HepG2 (cell line): ENCODE measurements around the gene SELENOM. TPM values are rescaled to one million over a fixed set of nuclear protein-coding genes. Genes with fewer than 3 reads are reported as not detected.

ENCODE experiments used
- ATAC-seq: fragments of 200-7000 bp; cut with Tn5 transposase; 3 replicates; pipeline ENCODE4 v1.9.1; 2020; ENCODE audit warnings: mild to moderate bottlenecking, moderate library complexity
- BruUV-seq: library from RNA; stranded (reverse); fragments of 400-500 nt; replicated peaks from 2 replicates; lab custom pipeline; 2021; lab: Mats Ljungman, UMichigan
- CTCF ChIA-PET: fragments of 300-600 bp; formaldehyde crosslinking; extraction: SDS; loops from one replicate; lab custom pipeline; 2021; ENCODE audit warnings: low total read pairs, inconsistent platforms, low intra/inter-chr PET ratio; lab: Yijun Ruan, JAX
- POLR2A ChIA-PET: fragments of 350-600 bp; sonication (Branson Sonifier 250); formaldehyde crosslinking; loops from one replicate; lab custom pipeline; 2020; ENCODE audit warnings: antibody characterized with exemption, inconsistent platforms; lab: Yijun Ruan, JAX
- DNase-seq: peaks from one replicate; pipeline ENCODE4 v3.0.0-alpha.2; 2015; ENCODE audit warnings: low spot score
- FAIRE-seq: peaks from 3 replicates; lab custom pipeline; 2011; peaks lifted over from hg19 to GRCh38; lab: Jason Lieb, UNC
- H2AFZ ChIP-seq: one replicate; pipeline ENCODE4 v1.6.1; 2011; ENCODE audit warnings: low read length, inconsistent platforms
- H3K27ac ChIP-seq: fragments of 300-600 bp; 3 replicates; pipeline ENCODE4 v1.8.0; 2011; ENCODE audit warnings: mixed run types, mild to moderate bottlenecking, mixed read lengths, low read length, inconsistent platforms; ENCODE audit not compliant: insufficient read depth; ENCODE audit errors: extremely low read length
- H3K27me3 ChIP-seq, 2 experiments: fragments of 200-600 bp in 1 of 2; 2 replicates in 1 of 2; 3 replicates in 1 of 2; pipeline versions ENCODE4 v1.6.0 to v1.8.0; 2011; ENCODE audit warnings: low read length in 2 of 2, mild to moderate bottlenecking in 2 of 2, moderate library complexity in 2 of 2, inconsistent platforms in 1 of 2; ENCODE audit not compliant: insufficient read depth in 2 of 2, control insufficient read depth in 1 of 2
- H3K36me3 ChIP-seq, 2 experiments: fragments of 200-600 bp in 1 of 2; replicated peaks in 1 of 2; 2 replicates in 1 of 2; 3 replicates in 1 of 2; pipeline versions ENCODE4 v1.5.1 to v1.8.0; 2011; ENCODE audit warnings: low read length in 2 of 2, inconsistent platforms in 1 of 2; ENCODE audit not compliant: insufficient read depth in 2 of 2, control insufficient read depth in 1 of 2
- H3K4me1 ChIP-seq: 2 replicates; pipeline ENCODE4 v1.5.1; 2012; ENCODE audit warnings: low read length, inconsistent platforms; ENCODE audit not compliant: insufficient read depth
- H3K4me2 ChIP-seq: 2 replicates; pipeline ENCODE4 v1.6.0; 2011; ENCODE audit warnings: low read depth, low read length, inconsistent platforms
- H3K4me3 ChIP-seq, 3 experiments: fragments of 200-600 bp in 1 of 3; sonication (generic), shearing (Covaris generic) in 1 of 3; replicated peaks in 1 of 3; 2 replicates each; pipeline ENCODE4 v1.5.1; 2011 to 2016; ENCODE audit warnings: low read length in 3 of 3, inconsistent platforms in 2 of 3, low read depth in 2 of 3, mild to moderate bottlenecking in 2 of 3, control low read depth in 1 of 3, mixed read lengths in 1 of 3; ENCODE audit not compliant: insufficient read depth in 1 of 3
- H3K79me2 ChIP-seq: one replicate; pipeline ENCODE4 v1.6.1; 2011; ENCODE audit warnings: low read length, inconsistent platforms; ENCODE audit not compliant: insufficient read depth
- H3K9ac ChIP-seq: 2 replicates; pipeline ENCODE4 v1.6.0; 2011; ENCODE audit warnings: mild to moderate bottlenecking, low read depth, low read length, inconsistent platforms; ENCODE audit not compliant: insufficient read depth
- H3K9me3 ChIP-seq: 2 replicates; pipeline ENCODE4 v1.5.1; 2012; ENCODE audit warnings: mild to moderate bottlenecking, low read length
- H4K20me1 ChIP-seq: 2 replicates; pipeline ENCODE4 v1.6.0; 2011; ENCODE audit warnings: inconsistent platforms, mild to moderate bottlenecking, low read length, moderate library complexity; ENCODE audit not compliant: insufficient read depth
- GATA4 ChIP-seq: sonication (generic); IDR thresholded peaks from 2 replicates; pipeline ENCODE4 v1.6.1; 2016; ENCODE audit warnings: antibody characterized with exemption, low read depth, borderline replicate concordance
- MAFG ChIP-seq: sonication (generic); formaldehyde crosslinking; IDR thresholded peaks from 2 replicates; pipeline ENCODE4 v1.5.1; 2020; ENCODE audit warnings: mild to moderate bottlenecking, missing genetic modification reagents
- SP140L ChIP-seq: sonication (generic); formaldehyde crosslinking; IDR thresholded peaks from 2 replicates; pipeline ENCODE4 v1.4.0; 2020; ENCODE audit warnings: missing genetic modification reagents, borderline replicate concordance
- ZFX ChIP-seq: sonication (generic); formaldehyde crosslinking; IDR thresholded peaks from 2 replicates; pipeline ENCODE4 v1.4.0; 2020; ENCODE audit warnings: mild to moderate bottlenecking, low read depth, missing genetic modification reagents, moderate library complexity
- ZNF234 ChIP-seq: sonication (generic); formaldehyde crosslinking; conservative IDR thresholded peaks from 2 replicates; pipeline ENCODE4 v1.5.1; 2020; ENCODE audit warnings: mild to moderate bottlenecking, missing genetic modification reagents
- ZNF253 ChIP-seq: sonication (generic); formaldehyde crosslinking; IDR thresholded peaks from 2 replicates; pipeline ENCODE4 v1.8.0; 2022; ENCODE audit warnings: mild to moderate bottlenecking, missing genetic modification reagents, borderline replicate concordance
- ZNF256 ChIP-seq: sonication (generic); formaldehyde crosslinking; conservative IDR thresholded peaks from 2 replicates; pipeline ENCODE4 v1.4.0; 2020; ENCODE audit warnings: missing genetic modification reagents
- ZNF329 ChIP-seq: sonication (generic); formaldehyde crosslinking; IDR thresholded peaks from 2 replicates; pipeline ENCODE4 v1.9.0; 2021; ENCODE audit warnings: low read depth, mild to moderate bottlenecking, missing genetic modification reagents
- ZNF335 ChIP-seq: sonication (generic); formaldehyde crosslinking; IDR thresholded peaks from 2 replicates; pipeline ENCODE4 v1.4.0; 2020; ENCODE audit warnings: missing genetic modification reagents
- ZNF747 ChIP-seq: sonication (generic); formaldehyde crosslinking; IDR thresholded peaks from 2 replicates; pipeline ENCODE4 v1.8.1; 2023; ENCODE audit warnings: missing genetic modification reagents, mild to moderate bottlenecking, borderline replicate concordance
- WGBS: methylation state at CpG from one replicate; pipeline ENCODE4 v1.1.6; 2017; ENCODE audit warnings: low lambda C conversion rate; 5-methylcytosine and 5-hydroxymethylcytosine counted together
- in situ Hi-C: cut with HindIII; loops from 2 replicates; pipeline ENCODE4 v1.10.0; 2017; ENCODE audit warnings: low pct_unique_long_range_greater_than_20kb; ENCODE audit not compliant: extremely low pct_ligation_motif_present
- intact Hi-C: fragments of 100-400 bp; cut with micrococcal nuclease; formaldehyde crosslinking; loops from one replicate; pipeline ENCODE4 v1.10.0; 2022; ENCODE audit not compliant: unreplicated experiment
- polyA plus RNA-seq, 8 experiments: library from polyadenylated mRNA; depleted of rRNA in 3 of 8; stranded (reverse) in 7 of 8; unstranded in 1 of 8; fragments of >200 nt; fragmentation: Illumina TruSeq in 4 of 8; extraction: Trizol in 4 of 8; gene quantifications; 2 replicates each; pipeline versions ENCODE4 v1.2.1 to v1.2.3, GENCODE V29; 2011 to 2016; ENCODE audit warnings: low read depth in 4 of 8, missing spikeins in 1 of 8, mixed read lengths in 1 of 8; ENCODE audit not compliant: insufficient read depth in 1 of 8
- total RNA-seq, 5 experiments: library from RNA; depleted of rRNA; stranded (reverse); fragments of >200 nt; fragmentation: Illumina TruSeq; extraction: Trizol; gene quantifications; 2 replicates each; pipeline ENCODE4 v1.2.3, GENCODE V29; 2016; ENCODE audit warnings: low read depth in 1 of 5
- TF ChIP-seq, protein P1 (sequence below): IDR thresholded peaks from 2 replicates; pipeline ENCODE4 v1.6.1; 2016; ENCODE audit warnings: missing biosample characterization, missing genetic modification reagents, low read depth
- TF ChIP-seq, protein P2 (sequence below): sonication (generic); formaldehyde crosslinking; IDR thresholded peaks from 2 replicates; pipeline ENCODE4 v1.8.0; 2022; ENCODE audit warnings: low read depth, missing genetic modification reagents
- TF ChIP-seq, protein P3 (sequence below): sonication (generic); formaldehyde crosslinking; IDR thresholded peaks from 2 replicates; pipeline ENCODE4 v1.8.0; 2022; ENCODE audit warnings: missing genetic modification reagents, mild to moderate bottlenecking, borderline replicate concordance
- TF ChIP-seq, protein P4 (sequence below): sonication (generic); formaldehyde crosslinking; IDR thresholded peaks from 2 replicates; pipeline ENCODE4 v1.5.0; 2020; ENCODE audit warnings: missing genetic modification reagents

Gene SELENOM
- total and polyA plus RNA-seq, 2 of the 13 experiments (the other 11 are each of a cell fraction or from before 2014, with no cell fraction given): 4.1 to 4.3 TPM

DNA sequence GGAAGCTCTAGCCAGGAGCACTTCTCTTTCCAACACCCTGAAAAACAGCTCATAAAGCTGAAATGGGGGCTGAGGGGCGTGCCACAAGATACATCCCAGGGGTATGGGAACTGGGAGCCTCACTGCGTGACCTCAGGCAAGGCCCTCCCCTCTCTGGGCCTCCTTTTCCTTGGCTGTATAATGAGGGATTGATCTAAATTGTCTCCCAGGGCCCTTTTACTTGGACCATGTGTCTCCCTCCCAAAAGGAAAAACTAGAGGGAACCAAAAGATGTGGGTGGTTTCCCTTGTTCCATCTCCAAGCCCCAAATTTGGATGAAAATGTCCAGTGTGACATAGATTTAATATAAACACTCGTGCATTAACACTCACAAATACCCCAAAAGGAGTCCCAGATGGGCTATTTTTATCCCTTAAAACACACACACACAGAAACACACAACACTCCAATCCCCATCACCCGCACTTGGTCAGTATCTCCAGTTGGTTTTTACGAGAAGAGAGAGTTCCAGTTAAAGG is 52.2 kb downstream of the SELENOM start:
- no peaks in the 10 kb centered on the region for H3K27me3 ChIP-seq
- TSS peak; percentile 100 for BruUV-seq
- intact Hi-C loops: loop anchor here (5.0 kb wide), 1 partner anchor 88 kb away; the partner anchor contains the start of genes MORC2 and TUG1
- no peak for TF ChIP-seq ZFX (CRISPR knock-in tag)
- no peak for TF ChIP-seq MAFG (CRISPR knock-in tag)
- TF ChIP-seq SP140L (CRISPR knock-in tag): no peak
- no peak for TF ChIP-seq ZNF234 (CRISPR knock-in tag)
- TF ChIP-seq, protein P1, sequence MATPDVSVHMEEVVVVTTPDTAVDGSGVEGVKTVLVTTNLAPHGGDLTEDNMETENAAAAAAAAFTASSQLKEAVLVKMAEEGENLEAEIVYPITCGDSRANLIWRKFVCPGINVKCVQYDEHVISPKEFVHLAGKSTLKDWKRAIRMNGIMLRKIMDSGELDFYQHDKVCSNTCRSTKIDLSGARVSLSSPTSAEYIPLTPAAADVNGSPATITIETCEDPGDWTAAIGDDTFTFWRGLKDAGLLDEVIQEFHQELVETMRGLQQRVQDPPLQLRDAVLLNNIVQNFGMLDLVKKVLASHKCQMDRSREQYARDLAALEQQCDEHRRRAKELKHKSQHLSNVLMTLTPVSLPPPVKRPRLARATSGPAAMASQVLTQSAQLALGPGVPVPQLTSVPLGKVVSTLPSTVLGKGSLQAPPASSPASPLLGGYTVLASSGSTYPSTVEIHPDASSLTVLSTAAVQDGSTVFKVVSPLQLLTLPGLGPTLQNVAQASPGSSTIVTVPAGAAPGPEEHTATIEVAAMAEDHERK: no peak
- 0 out of 2 replicates have a peak, but pooled peaks have one; percentile 26 for TF ChIP-seq ZNF329 (CRISPR knock-in tag)
- TF ChIP-seq, protein P2, sequence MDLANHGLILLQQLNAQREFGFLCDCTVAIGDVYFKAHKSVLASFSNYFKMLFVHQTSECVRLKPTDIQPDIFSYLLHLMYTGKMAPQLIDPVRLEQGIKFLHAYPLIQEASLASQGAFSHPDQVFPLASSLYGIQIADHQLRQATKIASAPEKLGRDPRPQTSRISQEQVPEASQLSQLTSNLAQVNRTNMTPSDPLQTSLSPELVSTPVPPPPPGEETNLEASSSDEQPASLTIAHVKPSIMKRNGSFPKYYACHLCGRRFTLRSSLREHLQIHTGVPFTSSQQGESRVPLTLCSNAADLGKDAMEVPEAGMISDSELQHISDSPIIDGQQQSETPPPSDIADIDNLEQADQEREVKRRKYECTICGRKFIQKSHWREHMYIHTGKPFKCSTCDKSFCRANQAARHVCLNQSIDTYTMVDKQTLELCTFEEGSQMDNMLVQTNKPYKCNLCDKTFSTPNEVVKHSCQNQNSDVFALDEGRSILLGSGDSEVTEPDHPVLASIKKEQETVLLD: no peak
- 0 out of 2 replicates have a peak, but pooled peaks have one; percentile 1 for TF ChIP-seq GATA4
- TF ChIP-seq, protein P3, sequence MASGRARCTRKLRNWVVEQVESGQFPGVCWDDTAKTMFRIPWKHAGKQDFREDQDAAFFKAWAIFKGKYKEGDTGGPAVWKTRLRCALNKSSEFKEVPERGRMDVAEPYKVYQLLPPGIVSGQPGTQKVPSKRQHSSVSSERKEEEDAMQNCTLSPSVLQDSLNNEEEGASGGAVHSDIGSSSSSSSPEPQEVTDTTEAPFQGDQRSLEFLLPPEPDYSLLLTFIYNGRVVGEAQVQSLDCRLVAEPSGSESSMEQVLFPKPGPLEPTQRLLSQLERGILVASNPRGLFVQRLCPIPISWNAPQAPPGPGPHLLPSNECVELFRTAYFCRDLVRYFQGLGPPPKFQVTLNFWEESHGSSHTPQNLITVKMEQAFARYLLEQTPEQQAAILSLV: no peak
- 0 out of 2 replicates have a peak, but pooled peaks have one; percentile 3 for TF ChIP-seq ZNF747
- TF ChIP-seq, protein P4, sequence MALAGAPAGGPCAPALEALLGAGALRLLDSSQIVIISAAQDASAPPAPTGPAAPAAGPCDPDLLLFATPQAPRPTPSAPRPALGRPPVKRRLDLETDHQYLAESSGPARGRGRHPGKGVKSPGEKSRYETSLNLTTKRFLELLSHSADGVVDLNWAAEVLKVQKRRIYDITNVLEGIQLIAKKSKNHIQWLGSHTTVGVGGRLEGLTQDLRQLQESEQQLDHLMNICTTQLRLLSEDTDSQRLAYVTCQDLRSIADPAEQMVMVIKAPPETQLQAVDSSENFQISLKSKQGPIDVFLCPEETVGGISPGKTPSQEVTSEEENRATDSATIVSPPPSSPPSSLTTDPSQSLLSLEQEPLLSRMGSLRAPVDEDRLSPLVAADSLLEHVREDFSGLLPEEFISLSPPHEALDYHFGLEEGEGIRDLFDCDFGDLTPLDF: 0 out of 2 replicates have a peak, but pooled peaks have one; percentile 38
- no peak for TF ChIP-seq ZNF256 (CRISPR knock-in tag)
- TF ChIP-seq ZNF253: no peak
- no peak for TF ChIP-seq ZNF335 (CRISPR knock-in tag)
- peak overlapping the region; percentile 63 for H3K27ac ChIP-seq
- peak overlapping the region; percentile 69 for H3K4me2 ChIP-seq
- peak overlapping the region in 1 of 3 experiments; percentile 32; a peak in 1 of 6 replicates for H3K4me3 ChIP-seq
- POLR2A ChIA-PET: interaction anchor here (0.7 to 3.8 kb wide), 10 partner anchors 9 to 104 kb away, joined by 3 to 29 read pairs (median 18); partner anchors contain the start of genes INPP5J, MORC2, RNF185 and SMTN
- no peaks in the 10 kb centered on the region for H4K20me1 ChIP-seq
- H3K36me3 ChIP-seq: no peaks in the 10 kb centered on the region
- H3K4me1 ChIP-seq: peaks cover 57% of the 10 kb centered on the region
- no peak for DNase-seq
- CTCF ChIA-PET: no interaction called here
- no peak overlapping the region for H2AFZ ChIP-seq
- 42% methylated on average over 5 of the region's 5 CpGs for WGBS
- H3K79me2 ChIP-seq: no peaks in the 10 kb centered on the region
- peak overlapping the region; percentile 66 for H3K9ac ChIP-seq
- no peaks in the 10 kb centered on the region for H3K9me3 ChIP-seq
- no peak for ATAC-seq
- FAIRE-seq: no peak
- in situ Hi-C loops: no loop called here
